ENCODE data around the gene SLC7A8. TPM values are rescaled to one million over a fixed set of nuclear protein-coding genes. Genes with fewer than 3 reads are reported as not detected.
"Not testable (repeated sequence)": the region's sequence is repeated elsewhere in the genome, so short reads cannot be mapped to it uniquely, and the experiment has no call there.

The SLC7A8 gene
- total RNA-seq, 1 experiment from 2014 or later = 3.8 TPM

- Histone ChIP-seq H3K27ac (ENCODE audit: low read length) (no peak overlapping the region), H3K9me2 (replicated peaks; ENCODE audit: low read length) (no peaks in the 10 kb centered on the region), H3K4me1 (ENCODE audit: insufficient read depth, low read length) (no peaks in the 10 kb centered on the region), H3K4me2 (ENCODE audit: low read length) (no peak overlapping the region), H3K4me3 (ENCODE audit: low read length) (no peak overlapping the region), H3F3A (ENCODE audit: low read length, unreplicated experiment) (no peaks in the 10 kb centered on the region), H3K36me3 (ENCODE audit: low read depth, low read length) (no peaks in the 10 kb centered on the region), H3K79me2 (ENCODE audit: low read length) (no peaks in the 10 kb centered on the region), H3K9me3 (ENCODE audit: low read length) (no peaks in the 10 kb centered on the region), H2AFZ (ENCODE audit: low read length) (no peak overlapping the region), H4K20me1 (ENCODE audit: low read length) (no peaks in the 10 kb centered on the region), H3K27me3 (ENCODE audit: low read length) (peaks cover 17% of the 10 kb centered on the region; the same call in 1 of the 2 replicates), H3K9ac (ENCODE audit: low read length) (no peak overlapping the region)
- intact Hi-C loops (cut with micrococcal nuclease) = no loop called here
- BruUV-seq (replicated peaks) = no TSS peak
- ChIA-PET POLR2A (ENCODE audit: unreplicated experiment) (no interaction called here), CTCF (no interaction called here)
- TF ChIP-seq CTCF (conservative IDR thresholded peaks at IDR 0.05; ENCODE audit: low read depth, low read length) (no peak), EZH2 (IDR thresholded peaks at IDR 0.05; ENCODE audit: low read length, unreplicated experiment) (no peak), EZH2phosphoT487 (IDR thresholded peaks at IDR 0.05; ENCODE audit: borderline replicate concordance, low read length) (no peak)
- DNase-seq = no peak
- ATAC-seq = no peak
Measured at GRCh38 chr14:23227566-23227965, 44.1 kb upstream of the SLC7A8 start.

DNA sequence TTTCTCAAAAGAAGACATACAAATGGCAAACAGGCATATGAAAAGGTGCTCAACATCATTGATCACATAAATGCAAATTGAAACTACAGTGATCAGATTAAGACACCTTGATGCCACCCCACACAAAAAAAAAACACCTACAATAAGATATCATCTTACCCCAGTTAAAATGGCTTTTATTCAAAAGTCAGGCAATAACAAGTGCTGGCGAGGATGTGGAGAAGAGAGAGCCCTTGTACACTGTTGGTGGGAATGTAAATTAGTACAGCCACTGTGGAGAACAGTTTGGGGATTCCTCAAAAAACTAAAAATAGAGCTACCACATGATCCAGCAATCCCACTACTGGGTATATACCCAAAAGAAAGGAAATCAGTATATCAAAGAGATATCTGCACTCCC, 41.5 kb upstream of the SLC7A8 start:
- H3K9me3 ChIP-seq (ENCODE audit: low read length); H3K9me2 ChIP-seq (replicated peaks; ENCODE audit: low read length); H3F3A ChIP-seq (ENCODE audit: low read length, unreplicated experiment); CTCF ChIA-PET; H3K27ac ChIP-seq (ENCODE audit: low read length); intact Hi-C loops (cut with micrococcal nuclease); H4K20me1 ChIP-seq (ENCODE audit: low read length); BruUV-seq (replicated peaks); POLR2A ChIA-PET (ENCODE audit: unreplicated experiment); H3K9ac ChIP-seq (ENCODE audit: low read length); H3K36me3 ChIP-seq (ENCODE audit: low read depth, low read length); H3K4me2 ChIP-seq (ENCODE audit: low read length); H2AFZ ChIP-seq (ENCODE audit: low read length); DNase-seq; H3K4me1 ChIP-seq (ENCODE audit: insufficient read depth, low read length); ATAC-seq; H3K79me2 ChIP-seq (ENCODE audit: low read length); H3K4me3 ChIP-seq (ENCODE audit: low read length): not testable (repeated sequence)
- peaks cover 34% of the 10 kb centered on the region; the same call in 1 of the 2 replicates for H3K27me3 ChIP-seq (ENCODE audit: low read length)

- no peak overlapping the region for H3K4me3 ChIP-seq (ENCODE audit: low read length)
- no TSS peak for BruUV-seq (replicated peaks)
- TF ChIP-seq CTCF (conservative IDR thresholded peaks at IDR 0.05; ENCODE audit: low read depth, low read length) (no peak), EZH2phosphoT487 (IDR thresholded peaks at IDR 0.05; ENCODE audit: borderline replicate concordance, low read length) (no peak), EZH2 (IDR thresholded peaks at IDR 0.05; ENCODE audit: low read length, unreplicated experiment) (no peak)
- no peaks in the 10 kb centered on the region for H3K9me2 ChIP-seq (replicated peaks; ENCODE audit: low read length)
- peaks cover 42% of the 10 kb centered on the region for H3K27me3 ChIP-seq (ENCODE audit: low read length)
- ATAC-seq (no peak), DNase-seq (no peak)
- no peaks in the 10 kb centered on the region for H3K79me2 ChIP-seq (ENCODE audit: low read length)
- intact Hi-C loops (cut with micrococcal nuclease) = no loop called here
- no peaks in the 10 kb centered on the region for H4K20me1 ChIP-seq (ENCODE audit: low read length)
- no peak overlapping the region for H3K9ac ChIP-seq (ENCODE audit: low read length)
- H3K9me3 ChIP-seq (ENCODE audit: low read length) = no peaks in the 10 kb centered on the region
- no peaks in the 10 kb centered on the region for H3K36me3 ChIP-seq (ENCODE audit: low read depth, low read length)
- H3K4me1 ChIP-seq (ENCODE audit: insufficient read depth, low read length) = no peaks in the 10 kb centered on the region
- no peak overlapping the region for H3K4me2 ChIP-seq (ENCODE audit: low read length)
- POLR2A ChIA-PET (ENCODE audit: unreplicated experiment) = no interaction called here
- CTCF ChIA-PET = no interaction called here
- no peak overlapping the region for H3K27ac ChIP-seq (ENCODE audit: low read length)
- H3F3A ChIP-seq (ENCODE audit: low read length, unreplicated experiment) = no peaks in the 10 kb centered on the region
- no peak overlapping the region for H2AFZ ChIP-seq (ENCODE audit: low read length)
Measured at GRCh38 chr14:23219075-23219474, 35.6 kb upstream of the SLC7A8 start.

All from PC-3 (cell line).